Stomach (tissue), 9 donors: ENCODE measurements around the gene ADRA2C. TPM values are rescaled to one million over a fixed set of nuclear protein-coding genes. Genes with fewer than 3 reads are reported as not detected.

Experiments
- DNase-seq, 2 donors: peaks; one replicate each; pipeline versions ENCODE4 v3.0.0 to v3.0.0-alpha.2; 2013 to 2019
- H3K27ac ChIP-seq, 5 donors: fragments of 200-600 bp in 4 of 5; sonication (generic) in 4 of 5; one replicate each; pipeline ENCODE4 v1.5.1; 2013 to 2019; ENCODE audit warnings: mild to moderate bottlenecking in 1 of 5, moderate library complexity in 1 of 5
- H3K27me3 ChIP-seq, 3 donors: fragments of 200-600 bp; sonication (generic); one replicate each; pipeline ENCODE4 v1.5.1; 2017 to 2019; ENCODE audit warnings: mixed run types in 1 of 3
- H3K36me3 ChIP-seq, 4 donors: fragments of 200-600 bp; sonication (generic); 1 replicate in 3 of 4; 2 replicates in 1 of 4; pipeline ENCODE4 v1.5.1; 2016 to 2019
- H3K4me1 ChIP-seq, 4 donors: fragments of 200-600 bp; sonication (generic); one replicate each; pipeline ENCODE4 v1.5.1; 2016 to 2019
- H3K4me3 ChIP-seq, 4 donors: fragments of 200-600 bp; sonication (generic) in 3 of 4; one replicate each; pipeline ENCODE4 v1.5.1; 2016 to 2019; ENCODE audit warnings: mild to moderate bottlenecking in 1 of 4
- H3K9me3 ChIP-seq, 4 donors: fragments of 200-600 bp; sonication (generic); one replicate each; pipeline ENCODE4 v1.5.1; 2016 to 2019
- CTCF ChIP-seq, 7 experiments: fragments of 450-650 bp in 4 of 7; fragments of 200-600 bp in 3 of 7; sonication (generic) in 3 of 7; IDR thresholded peaks; one replicate each; pipeline ENCODE4 v1.5.1; 2016 to 2019; ENCODE audit warnings: antibody characterized with exemption in 7 of 7, control low read depth in 2 of 7, mild to moderate bottlenecking in 1 of 7
- EP300 ChIP-seq: sonication (generic); formaldehyde crosslinking; IDR thresholded peaks from one replicate; pipeline ENCODE4 v1.6.1; 2017; ENCODE audit warnings: antibody characterized with exemption
- POLR2A ChIP-seq, 4 donors: fragments of 450-650 bp; IDR thresholded peaks; one replicate each; pipeline ENCODE4 v1.6.1; 2016; ENCODE audit warnings: antibody characterized with exemption in 4 of 4, control low read depth in 2 of 4, mild to moderate bottlenecking in 1 of 4, moderate library complexity in 1 of 4
- POLR2AphosphoS5 ChIP-seq, 3 donors: sonication (generic); formaldehyde crosslinking; IDR thresholded peaks; one replicate each; pipeline ENCODE4 v1.6.1; 2016; ENCODE audit warnings: antibody characterized with exemption in 3 of 3
- WGBS, 5 donors: extraction: QIAGEN DNeasy Blood & Tissue Kit in 3 of 5; methylation state at CpG; one replicate each; pipeline versions ENCODE4 v1.1.5 to v1.1.7; 2013 to 2018; 5-methylcytosine and 5-hydroxymethylcytosine counted together
- intact Hi-C: fragments of 100-400 bp; cut with DNase I; formaldehyde crosslinking; loops from one replicate; pipeline ENCODE4 v1.15.1; 2023; ENCODE audit warnings: low total_unique reads
- polyA plus RNA-seq, 3 donors: library from polyadenylated mRNA; stranded (reverse); fragments of 200-250 nt; gene quantifications; one replicate each; pipeline ENCODE4 v1.2.3, GENCODE V29; 2013
- total RNA-seq, 5 donors: library from RNA; depleted of rRNA; stranded (reverse); fragments of >200 nt; gene quantifications; one replicate each; pipeline versions ENCODE4 v1.1.0 to v1.2.3, GENCODE V29; 2014 to 2016
- donor health status: healthy with polysubstance abuse.
- donor health status: Bipolar disorder and iron deficiency.
- donor health status: healthy.

ADRA2C gene
- total and polyA plus RNA-seq, 8 donors: 0.31 to 12.6 (median 1.3) TPM; not detected in 2

- TF ChIP-seq POLR2AphosphoS5 (IDR thresholded peaks at IDR 0.05) (no peak), EP300 (no peak), POLR2A (IDR thresholded peaks at IDR 0.05) (no peak), CTCF (IDR thresholded peaks at IDR 0.05) (no peak)
- no peaks in the 10 kb centered on the region for H3K4me1 ChIP-seq
- H3K27me3 ChIP-seq: peaks cover 0 to 82% (median 15%) of the 10 kb centered on the region in 3 donors
- no peaks in the 10 kb centered on the region for H3K9me3 ChIP-seq
- no peak for DNase-seq
- H3K4me3 ChIP-seq: no peak overlapping the region
- 16 to 25% (median 18%) methylated on average over 14 of the region's 14 CpGs for WGBS, 5 donors
- H3K27ac ChIP-seq: no peak overlapping the region
- no peaks in the 10 kb centered on the region for H3K36me3 ChIP-seq
- intact Hi-C loops: no loop called here
Measured at GRCh38 chr4:3807822-3808496, 41.8 kb downstream of the ADRA2C start.

- TF ChIP-seq EP300 (no peak), POLR2AphosphoS5 (IDR thresholded peaks at IDR 0.05) (no peak), POLR2A (IDR thresholded peaks at IDR 0.05) (no peak), CTCF (IDR thresholded peaks at IDR 0.05) (no peak)
- Histone ChIP-seq H3K27me3 (peaks cover 0 to 76% (median 8%) of the 10 kb centered on the region in 3 donors), H3K27ac (no peak overlapping the region), H3K9me3 (no peaks in the 10 kb centered on the region), H3K4me3 (no peak overlapping the region), H3K4me1 (no peaks in the 10 kb centered on the region), H3K36me3 (no peaks in the 10 kb centered on the region)
- 64 to 73% (median 71%) methylated on average over 5 of the region's 5 CpGs for WGBS, 5 donors
- DNase-seq: no peak
- intact Hi-C loops: no loop called here
Measured at GRCh38 chr4:3808597-3808996, 42.4 kb downstream of the ADRA2C start.

GRCh38 chr4:3809028-3809427 lies 42.8 kb downstream of the ADRA2C start:
- no peak for DNase-seq

GRCh38 chr4:3809451-3810110 lies 43.4 kb downstream of the ADRA2C start:
- H3K36me3 ChIP-seq: no peaks in the 10 kb centered on the region
- intact Hi-C loops: no loop called here
- no peaks in the 10 kb centered on the region for H3K4me1 ChIP-seq
- peaks cover 0 to 66% (median 5%) of the 10 kb centered on the region in 3 donors for H3K27me3 ChIP-seq
- TF ChIP-seq POLR2AphosphoS5 (IDR thresholded peaks at IDR 0.05): no peak
- DNase-seq: no peak
- 75 to 83% (median 76%) methylated on average over 18 of the region's 18 CpGs for WGBS, 5 donors
- H3K9me3 ChIP-seq: no peaks in the 10 kb centered on the region
- no peak overlapping the region for H3K4me3 ChIP-seq
- H3K27ac ChIP-seq: no peak overlapping the region

More at GRCh38 chr4:3809028-3809427, 42.8 kb downstream of the ADRA2C start:
- no peaks in the 10 kb centered on the region for H3K4me1 ChIP-seq
- 87 to 91% (median 90%) methylated on average over 26 to 29 of the region's 29 CpGs for WGBS, 5 donors
- no peak overlapping the region for H3K27ac ChIP-seq
- no peaks in the 10 kb centered on the region for H3K9me3 ChIP-seq
- H3K36me3 ChIP-seq: no peaks in the 10 kb centered on the region
- intact Hi-C loops: no loop called here
- H3K4me3 ChIP-seq: no peak overlapping the region
- H3K27me3 ChIP-seq: peaks cover 0 to 72% (median 5%) of the 10 kb centered on the region in 3 donors
- TF ChIP-seq CTCF (IDR thresholded peaks at IDR 0.05) (no peak), POLR2AphosphoS5 (IDR thresholded peaks at IDR 0.05) (no peak), POLR2A (IDR thresholded peaks at IDR 0.05) (no peak), EP300 (no peak)
